ENCODE data around the gene EFNB2. TPM values are rescaled to one million over a fixed set of nuclear protein-coding genes. Genes with fewer than 3 reads are reported as not detected.

EFNB2 gene
- total RNA-seq, 2 donors from 2014 or later, result 4.6 to 6.7 TPM

DNA sequence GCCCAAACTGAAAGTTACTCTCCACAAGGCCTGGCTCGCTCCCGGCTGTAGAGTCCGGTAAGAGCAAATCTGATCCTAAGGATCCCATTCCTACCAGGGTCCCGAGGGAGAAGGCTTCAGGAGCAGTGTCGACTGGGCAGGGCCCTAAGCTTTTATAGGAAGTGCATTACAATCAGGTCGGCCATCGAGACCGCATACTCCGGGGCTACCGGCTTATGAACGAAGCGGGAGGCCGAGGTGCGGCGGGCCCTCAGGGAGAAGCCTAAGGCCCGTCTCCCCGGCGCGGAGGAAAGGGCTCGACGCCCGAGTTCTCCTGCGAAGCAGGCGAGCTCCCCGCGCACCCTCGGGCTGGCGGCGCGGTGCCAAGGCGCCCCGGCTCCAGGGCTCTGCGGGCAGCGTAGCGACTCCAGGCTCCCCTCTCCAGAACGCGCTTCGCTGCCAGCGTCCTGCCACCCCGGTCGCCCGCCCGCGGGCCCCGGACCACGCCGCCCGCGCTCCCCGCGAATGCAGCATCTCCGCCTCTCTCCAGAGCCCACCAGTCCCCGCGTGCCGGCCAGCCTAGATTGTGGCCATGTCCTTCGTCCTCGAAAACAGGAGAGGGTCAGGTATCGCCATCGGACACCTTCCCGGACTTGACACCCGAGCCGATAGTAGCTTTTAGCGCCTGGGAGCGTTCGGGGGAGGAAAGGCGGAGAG is 1.4 kb downstream of the EFNB2 start:
- no peak for TF ChIP-seq POLR2A (IDR thresholded peaks at IDR 0.05)
- TF ChIP-seq, protein P1, sequence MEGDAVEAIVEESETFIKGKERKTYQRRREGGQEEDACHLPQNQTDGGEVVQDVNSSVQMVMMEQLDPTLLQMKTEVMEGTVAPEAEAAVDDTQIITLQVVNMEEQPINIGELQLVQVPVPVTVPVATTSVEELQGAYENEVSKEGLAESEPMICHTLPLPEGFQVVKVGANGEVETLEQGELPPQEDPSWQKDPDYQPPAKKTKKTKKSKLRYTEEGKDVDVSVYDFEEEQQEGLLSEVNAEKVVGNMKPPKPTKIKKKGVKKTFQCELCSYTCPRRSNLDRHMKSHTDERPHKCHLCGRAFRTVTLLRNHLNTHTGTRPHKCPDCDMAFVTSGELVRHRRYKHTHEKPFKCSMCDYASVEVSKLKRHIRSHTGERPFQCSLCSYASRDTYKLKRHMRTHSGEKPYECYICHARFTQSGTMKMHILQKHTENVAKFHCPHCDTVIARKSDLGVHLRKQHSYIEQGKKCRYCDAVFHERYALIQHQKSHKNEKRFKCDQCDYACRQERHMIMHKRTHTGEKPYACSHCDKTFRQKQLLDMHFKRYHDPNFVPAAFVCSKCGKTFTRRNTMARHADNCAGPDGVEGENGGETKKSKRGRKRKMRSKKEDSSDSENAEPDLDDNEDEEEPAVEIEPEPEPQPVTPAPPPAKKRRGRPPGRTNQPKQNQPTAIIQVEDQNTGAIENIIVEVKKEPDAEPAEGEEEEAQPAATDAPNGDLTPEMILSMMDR (IDR thresholded peaks at IDR 0.05), result no peak
- ATAC-seq, result no peak
- peak overlapping the region in 3 of 4 donors; percentile 39 to 42 (median 41) for H3K27ac ChIP-seq
- intact Hi-C loops (cut with DNase I), result no loop called here
- DNase-seq, result peak; percentile 17 to 42 (median 32)
- H3K27me3 ChIP-seq, result no peaks in the 10 kb centered on the region
- H3K4me3 ChIP-seq, result peak overlapping the region in 1 of 2 donors; percentile 26
- H3K9me3 ChIP-seq, result no peaks in the 10 kb centered on the region
- WGBS, 2 donors, result 9 to 51% methylated on average over 6 to 65 of the region's 66 CpGs
- H3K4me1 ChIP-seq, result peaks cover 24% of the 10 kb centered on the region
- H3K36me3 ChIP-seq (replicated peaks in 1 of 2; ENCODE audit: insufficient read depth in 1 of 2, low read depth in 2 of 2), result no peaks in the 10 kb centered on the region

DNA sequence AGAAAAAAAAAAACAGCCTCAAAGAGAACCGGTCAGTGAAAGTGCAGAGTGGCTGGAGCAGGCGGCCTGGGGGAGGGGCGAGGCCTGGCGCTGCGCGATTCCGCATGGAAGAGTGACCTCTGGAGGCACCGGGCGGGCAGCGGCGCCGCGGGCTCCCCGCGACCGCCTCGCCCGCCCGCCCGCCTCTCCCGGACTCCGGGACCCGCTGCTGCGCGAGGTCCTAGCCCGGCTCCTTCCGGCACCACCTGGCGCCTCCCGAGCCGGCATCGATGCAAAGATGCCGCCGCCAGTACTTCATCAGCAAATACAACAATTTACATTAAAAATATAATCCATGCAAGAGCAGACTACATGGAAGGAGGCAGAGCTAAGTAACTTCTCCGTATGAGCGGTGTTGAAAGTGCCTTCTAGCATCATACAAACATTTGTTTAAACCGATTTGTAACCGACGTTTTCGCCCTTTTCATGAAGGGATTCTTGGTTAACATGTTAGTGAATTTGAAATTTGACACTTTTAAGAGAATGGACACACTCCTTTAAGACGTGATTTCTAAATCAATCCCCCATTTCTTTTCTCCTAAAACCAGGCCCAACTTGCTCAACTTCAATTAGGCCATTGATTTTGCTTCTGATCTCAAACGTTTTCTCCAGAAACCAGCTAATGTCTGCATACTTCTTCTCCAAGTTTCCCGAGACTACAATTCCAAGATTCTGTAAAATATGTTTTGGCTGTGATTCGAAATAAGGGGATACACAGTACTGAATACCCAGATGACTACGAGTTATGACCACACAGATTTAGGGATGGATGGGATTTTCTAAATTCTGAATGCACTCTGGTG is 2.1 kb downstream of the EFNB2 start:
- H3K36me3 ChIP-seq (replicated peaks in 1 of 2; ENCODE audit: insufficient read depth in 1 of 2, low read depth in 2 of 2), result no peaks in the 10 kb centered on the region
- intact Hi-C loops (cut with DNase I), result no loop called here
- H3K27me3 ChIP-seq, result no peaks in the 10 kb centered on the region
- peaks cover 24% of the 10 kb centered on the region for H3K4me1 ChIP-seq
- peak; percentile 45 for ATAC-seq
- DNase-seq, result peak; percentile 83 to 90 (median 85)
- peak overlapping the region in 3 of 4 donors; percentile 39 to 42 (median 41) for H3K27ac ChIP-seq
- TF ChIP-seq, protein P1 (IDR thresholded peaks at IDR 0.05), result peak; percentile 39 to 69 (median 51)
- TF ChIP-seq POLR2A (IDR thresholded peaks at IDR 0.05), result no peak
- WGBS, 2 donors, result 9 to 11% methylated on average over 35 to 44 of the region's 44 CpGs
- H3K4me3 ChIP-seq, result no peak overlapping the region
- no peaks in the 10 kb centered on the region for H3K9me3 ChIP-seq

DNA sequence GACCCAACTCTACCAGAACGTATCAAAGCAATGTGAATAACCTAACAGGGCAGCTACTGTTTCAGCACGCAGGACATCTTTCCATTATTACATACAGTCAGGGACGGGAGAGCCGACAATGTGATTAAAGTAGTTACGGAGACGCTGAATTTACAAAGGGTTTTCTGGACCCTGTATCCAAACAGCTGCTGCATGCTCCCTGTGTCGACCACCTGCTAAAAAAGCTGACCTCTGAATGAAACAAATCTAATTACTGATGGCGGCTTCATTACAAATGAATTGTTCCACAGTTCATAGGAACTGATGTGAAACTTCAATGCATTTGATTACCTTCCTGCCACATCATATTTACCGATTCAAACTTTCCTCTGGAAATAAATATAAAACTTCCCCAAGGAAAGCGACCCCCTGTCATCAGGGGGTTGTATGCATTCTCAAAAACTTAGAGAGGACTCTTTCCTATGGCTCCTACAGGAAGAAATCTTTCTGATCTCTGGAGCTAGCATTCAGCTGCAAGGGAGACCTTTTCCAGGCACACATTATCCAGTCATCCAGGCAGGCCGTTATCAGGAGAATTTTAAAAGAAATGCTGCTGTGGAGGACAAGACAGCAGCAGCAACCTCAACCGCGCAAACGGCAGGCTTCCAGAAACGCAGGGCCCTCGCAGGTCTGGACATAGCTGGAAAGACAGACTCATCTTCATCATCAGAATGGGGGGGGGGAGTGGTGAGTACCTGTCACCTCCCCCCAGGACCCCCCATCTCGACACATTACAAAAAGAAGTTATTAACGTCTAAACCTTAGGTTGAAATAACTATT is 3.1 kb downstream of the EFNB2 start:
- Histone ChIP-seq H3K4me3 (no peak overlapping the region), H3K27me3 (no peaks in the 10 kb centered on the region), H3K27ac (no peak overlapping the region), H3K9me3 (no peaks in the 10 kb centered on the region), H3K36me3 (replicated peaks in 1 of 2; ENCODE audit: insufficient read depth in 1 of 2, low read depth in 2 of 2) (no peaks in the 10 kb centered on the region), H3K4me1 (peaks cover 24% of the 10 kb centered on the region)
- TF ChIP-seq POLR2A (IDR thresholded peaks at IDR 0.05), result no peak
- TF ChIP-seq, protein P1 (IDR thresholded peaks at IDR 0.05), result no peak
- ATAC-seq, result no peak
- 53 to 54% methylated on average over 18 of the region's 18 CpGs for WGBS, 2 donors
- DNase-seq, result no peak
- intact Hi-C loops (cut with DNase I), result no loop called here

DNA sequence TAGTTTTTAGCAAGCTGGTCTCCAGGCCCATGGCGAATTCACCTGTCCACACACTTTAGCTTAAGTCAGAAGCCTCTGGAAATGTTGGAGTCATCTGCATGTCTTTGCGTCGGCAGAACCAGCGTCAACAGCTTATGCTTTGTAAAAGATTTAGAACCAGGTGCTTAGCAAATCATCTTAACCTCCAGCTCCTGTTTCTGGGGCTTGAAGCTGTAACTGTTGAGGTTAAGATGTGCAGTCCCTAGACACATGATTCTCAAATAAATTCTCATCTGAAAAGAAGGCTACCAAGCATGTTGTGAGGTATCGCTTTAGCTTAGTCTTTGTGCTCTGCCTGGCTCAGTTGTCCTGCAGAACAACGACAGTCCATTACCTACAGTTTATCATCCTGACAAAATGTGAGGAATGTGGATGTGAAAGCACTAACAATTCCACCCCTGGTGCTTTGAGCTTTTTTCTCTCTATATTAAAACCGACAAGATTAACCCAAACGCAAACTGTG is 4.4 kb downstream of the EFNB2 start:
- ATAC-seq (no peak), DNase-seq (no peak)
- intact Hi-C loops (cut with DNase I), result no loop called here
- no peaks in the 10 kb centered on the region for H3K27me3 ChIP-seq
- 70 to 77% methylated on average over 8 of the region's 8 CpGs for WGBS, 2 donors
- H3K4me3 ChIP-seq, result no peak overlapping the region
- H3K4me1 ChIP-seq, result peaks cover 18% of the 10 kb centered on the region
- TF ChIP-seq POLR2A (IDR thresholded peaks at IDR 0.05), result no peak
- TF ChIP-seq, protein P1 (IDR thresholded peaks at IDR 0.05), result no peak
- H3K36me3 ChIP-seq (replicated peaks in 1 of 2; ENCODE audit: insufficient read depth in 1 of 2, low read depth in 2 of 2), result no peaks in the 10 kb centered on the region
- no peak overlapping the region for H3K27ac ChIP-seq
- no peaks in the 10 kb centered on the region for H3K9me3 ChIP-seq

Data from body of pancreas (tissue), 4 donors.